ENCODE data around the gene DPM3.

GRCh38 chr1:155092641-155093040 is 47.7 kb downstream of the DPM3 start:
- TF ChIP-seq CTCF (IDR thresholded peaks at IDR 0.05), result no peak
- TF ChIP-seq EZH2 (IDR thresholded peaks at IDR 0.05; ENCODE audit: borderline replicate concordance, insufficient read depth, low read depth, low read length, poor library complexity, severe bottlenecking), result no peak

Data from B cell (primary cell).